Omental fat pad (tissue), 4 donors: ENCODE results near the gene DOCK2. TPM values are rescaled to one million over a fixed set of nuclear protein-coding genes. Genes with fewer than 3 reads are reported as not detected.

Experiments
- ATAC-seq: fragments of 150-250 bp; one replicate; pipeline ENCODE4 v1.9.1; 2016; ENCODE audit warnings: mild to moderate bottlenecking, moderate library complexity; ENCODE audit not compliant: low FRiP score
- DNase-seq: peaks from one replicate; pipeline ENCODE4 v3.0.0-alpha.2; 2019; ENCODE audit warnings: low spot score
- total RNA-seq, 4 donors: library from RNA; depleted of rRNA; stranded (reverse); fragments of >200 nt; gene quantifications; one replicate each; pipeline ENCODE4 v1.1.0, GENCODE V29; 2016
- TF ChIP-seq, protein P1 (sequence below), 3 donors: fragments of 450-650 bp; IDR thresholded peaks; one replicate each; pipeline ENCODE4 v1.5.1; 2016 to 2017; ENCODE audit warnings: antibody characterized with exemption in 3 of 3, mild to moderate bottlenecking in 3 of 3, moderate library complexity in 2 of 3

Gene DOCK2
- total RNA-seq, 4 donors from 2014 or later, result 28.4 to 55.6 (median 41.3) TPM

DNA sequence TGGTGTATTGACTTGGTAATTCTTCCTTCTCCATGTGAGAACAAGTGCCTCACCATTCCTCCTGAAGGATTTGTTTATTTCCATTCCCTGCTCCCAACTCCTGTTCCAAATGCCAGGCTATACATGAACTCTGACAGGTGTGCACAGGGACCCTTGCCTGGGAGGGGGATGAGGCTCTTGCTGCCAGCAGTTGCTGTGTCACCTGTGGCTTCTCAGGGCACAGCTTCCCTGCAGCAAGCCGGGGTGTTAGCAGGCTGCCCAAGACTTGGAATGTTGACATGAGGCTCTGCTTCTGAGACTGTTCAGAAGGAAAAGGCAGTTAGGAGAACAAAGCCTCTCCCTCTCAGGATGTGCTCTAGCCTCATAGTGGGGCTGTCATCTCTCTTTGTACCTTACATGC is 131.3 kb downstream of the DOCK2 start:
- ATAC-seq (no peak), DNase-seq (no peak)
- TF ChIP-seq, protein P1, sequence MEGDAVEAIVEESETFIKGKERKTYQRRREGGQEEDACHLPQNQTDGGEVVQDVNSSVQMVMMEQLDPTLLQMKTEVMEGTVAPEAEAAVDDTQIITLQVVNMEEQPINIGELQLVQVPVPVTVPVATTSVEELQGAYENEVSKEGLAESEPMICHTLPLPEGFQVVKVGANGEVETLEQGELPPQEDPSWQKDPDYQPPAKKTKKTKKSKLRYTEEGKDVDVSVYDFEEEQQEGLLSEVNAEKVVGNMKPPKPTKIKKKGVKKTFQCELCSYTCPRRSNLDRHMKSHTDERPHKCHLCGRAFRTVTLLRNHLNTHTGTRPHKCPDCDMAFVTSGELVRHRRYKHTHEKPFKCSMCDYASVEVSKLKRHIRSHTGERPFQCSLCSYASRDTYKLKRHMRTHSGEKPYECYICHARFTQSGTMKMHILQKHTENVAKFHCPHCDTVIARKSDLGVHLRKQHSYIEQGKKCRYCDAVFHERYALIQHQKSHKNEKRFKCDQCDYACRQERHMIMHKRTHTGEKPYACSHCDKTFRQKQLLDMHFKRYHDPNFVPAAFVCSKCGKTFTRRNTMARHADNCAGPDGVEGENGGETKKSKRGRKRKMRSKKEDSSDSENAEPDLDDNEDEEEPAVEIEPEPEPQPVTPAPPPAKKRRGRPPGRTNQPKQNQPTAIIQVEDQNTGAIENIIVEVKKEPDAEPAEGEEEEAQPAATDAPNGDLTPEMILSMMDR (IDR thresholded peaks at IDR 0.05), result no peak

DNA sequence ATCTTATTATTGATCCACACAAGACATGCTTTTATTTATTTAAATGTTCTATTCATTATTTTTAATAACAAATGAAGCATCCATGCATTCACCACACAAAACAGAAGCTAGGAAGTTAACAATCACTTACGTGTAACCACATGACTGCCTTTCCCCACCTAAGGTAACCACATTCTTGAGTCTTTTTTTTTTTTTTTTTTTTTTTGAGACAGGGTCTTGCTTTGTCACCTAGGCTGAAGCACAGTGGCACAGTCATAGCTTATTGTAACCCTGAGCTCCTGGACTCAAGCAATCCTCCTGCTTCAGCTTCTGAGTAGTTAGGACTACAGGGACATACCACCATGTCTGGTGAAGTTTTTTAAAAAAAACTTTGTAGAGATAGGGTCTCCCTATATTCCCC is 133.0 kb downstream of the DOCK2 start:
- TF ChIP-seq, protein P1 (IDR thresholded peaks at IDR 0.05), result no peak

DNA sequence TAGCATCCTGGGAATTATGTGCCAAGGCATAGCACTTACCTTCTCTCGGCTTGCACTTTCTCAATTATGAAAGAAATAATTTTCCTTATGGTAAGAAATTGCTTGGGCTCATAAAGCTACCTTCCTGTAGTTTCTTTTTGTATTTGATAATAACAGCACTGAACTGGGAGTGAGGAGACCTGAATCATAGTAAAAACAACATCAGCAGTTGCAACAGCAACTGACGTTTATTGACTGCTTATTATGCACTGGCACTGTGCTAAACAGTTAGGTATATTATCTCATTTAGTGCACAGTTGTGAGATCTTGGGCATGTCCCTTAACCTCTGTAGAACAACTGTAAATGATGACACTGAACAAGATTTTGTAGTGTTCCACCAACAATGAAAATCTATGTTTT is 135.2 kb downstream of the DOCK2 start:
- ATAC-seq (no peak), DNase-seq (no peak)
- TF ChIP-seq, protein P1 (IDR thresholded peaks at IDR 0.05), result no peak

More for the DNA sequence above, 133.0 kb downstream of the DOCK2 start:
- DNase-seq (no peak), ATAC-seq (no peak)

DNA sequence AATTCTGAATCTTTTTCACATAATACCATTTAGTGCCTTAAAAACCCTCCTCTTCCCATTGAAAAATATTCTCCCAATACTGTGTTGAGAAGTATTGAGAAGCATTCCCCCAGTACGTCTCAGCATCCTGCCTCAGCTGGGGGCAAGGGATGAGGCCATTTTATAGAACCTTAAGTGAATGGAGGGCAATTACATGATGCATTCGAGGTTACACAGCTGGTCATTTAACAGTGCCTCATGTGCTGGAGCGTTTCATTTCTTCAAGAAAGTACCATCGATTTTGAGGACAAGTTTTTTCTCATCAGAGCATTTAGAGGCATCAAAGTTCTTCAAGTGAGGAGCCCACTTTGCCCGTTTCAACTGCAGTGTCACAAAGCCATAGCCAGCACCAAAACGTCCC is 135.6 kb downstream of the DOCK2 start:
- ATAC-seq (no peak), DNase-seq (no peak)
- TF ChIP-seq, protein P1 (IDR thresholded peaks at IDR 0.05), result no peak

DNA sequence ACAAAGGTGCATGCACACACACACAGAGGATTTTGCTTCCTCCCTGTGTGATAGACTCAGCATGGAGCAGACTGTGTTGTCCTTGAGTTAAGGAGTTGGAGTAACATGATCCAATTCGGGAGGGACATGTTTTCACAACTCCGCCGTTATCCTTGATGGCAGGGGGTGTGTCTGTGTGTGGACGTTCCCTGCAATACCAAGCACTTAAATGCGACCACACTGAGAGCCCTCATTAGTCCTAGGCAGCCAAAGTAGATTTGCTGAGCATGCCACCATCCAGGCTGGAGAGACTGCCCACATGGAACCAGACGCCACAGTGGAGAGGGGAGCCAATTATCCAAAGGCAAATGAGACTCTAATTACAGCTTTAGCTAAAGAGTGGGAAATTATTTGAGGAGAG is 140.1 kb downstream of the DOCK2 start:
- no peak for DNase-seq
- no peak for ATAC-seq
- TF ChIP-seq, protein P1 (IDR thresholded peaks at IDR 0.05), result no peak

DNA sequence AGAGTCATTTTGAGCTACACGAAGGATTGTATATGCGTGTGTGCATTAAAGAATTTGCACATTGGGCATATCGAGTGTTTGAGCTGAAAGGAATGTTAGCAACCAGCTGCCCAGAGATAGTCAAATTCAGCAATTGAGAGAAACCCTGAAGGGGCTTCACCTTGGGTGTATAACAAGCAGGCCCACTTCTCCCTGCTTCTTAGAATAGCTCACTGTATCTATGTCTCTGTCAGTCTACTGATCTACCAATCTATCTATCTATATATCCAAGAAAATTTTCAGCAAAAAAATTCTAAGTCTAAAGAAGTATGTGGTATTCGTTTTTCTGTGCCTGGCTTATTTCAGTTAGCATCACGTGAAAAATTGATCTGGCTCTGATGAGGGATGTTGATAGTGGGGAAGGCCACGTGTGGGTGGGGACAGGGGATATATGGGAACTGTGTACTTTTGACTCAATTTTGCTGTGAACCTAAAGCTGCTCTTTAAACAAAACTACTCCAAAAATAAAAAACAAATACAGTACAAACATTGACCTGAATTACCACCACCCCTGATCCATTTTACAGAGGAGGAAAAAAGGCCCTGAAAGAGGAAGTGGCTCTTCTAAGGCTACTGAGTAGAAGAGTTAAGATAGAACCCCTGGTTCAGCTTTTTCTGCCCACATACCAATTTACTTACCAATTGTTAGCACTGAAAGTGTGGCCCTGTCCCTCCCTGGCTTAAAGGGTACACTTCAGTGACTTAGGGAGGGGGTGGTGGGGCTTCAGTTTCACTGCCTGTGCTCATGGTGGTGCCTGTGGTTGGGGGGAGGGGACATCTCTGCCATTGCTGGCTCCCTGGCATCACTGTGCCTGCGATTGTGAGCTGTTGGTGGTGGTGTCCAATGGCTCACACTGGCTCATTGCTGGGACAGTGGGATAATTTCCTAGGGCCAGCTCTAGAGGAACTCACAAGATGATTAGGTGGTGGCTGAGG is 141.8 kb downstream of the DOCK2 start:
- DNase-seq (no peak), ATAC-seq (peak; percentile 29)
- TF ChIP-seq, protein P1 (IDR thresholded peaks at IDR 0.05), result no peak
